Measurements from ENCODE around the gene ZFP69B. TPM values are rescaled to one million over a fixed set of nuclear protein-coding genes. Genes with fewer than 3 reads are reported as not detected.

ZFP69B gene
- total and polyA plus RNA-seq, 10 of the 15 experiments (the other 5 are each of a cell fraction or from before 2014, with no cell fraction given), result 1.3 to 5.7 (median 3.4) TPM

DNA sequence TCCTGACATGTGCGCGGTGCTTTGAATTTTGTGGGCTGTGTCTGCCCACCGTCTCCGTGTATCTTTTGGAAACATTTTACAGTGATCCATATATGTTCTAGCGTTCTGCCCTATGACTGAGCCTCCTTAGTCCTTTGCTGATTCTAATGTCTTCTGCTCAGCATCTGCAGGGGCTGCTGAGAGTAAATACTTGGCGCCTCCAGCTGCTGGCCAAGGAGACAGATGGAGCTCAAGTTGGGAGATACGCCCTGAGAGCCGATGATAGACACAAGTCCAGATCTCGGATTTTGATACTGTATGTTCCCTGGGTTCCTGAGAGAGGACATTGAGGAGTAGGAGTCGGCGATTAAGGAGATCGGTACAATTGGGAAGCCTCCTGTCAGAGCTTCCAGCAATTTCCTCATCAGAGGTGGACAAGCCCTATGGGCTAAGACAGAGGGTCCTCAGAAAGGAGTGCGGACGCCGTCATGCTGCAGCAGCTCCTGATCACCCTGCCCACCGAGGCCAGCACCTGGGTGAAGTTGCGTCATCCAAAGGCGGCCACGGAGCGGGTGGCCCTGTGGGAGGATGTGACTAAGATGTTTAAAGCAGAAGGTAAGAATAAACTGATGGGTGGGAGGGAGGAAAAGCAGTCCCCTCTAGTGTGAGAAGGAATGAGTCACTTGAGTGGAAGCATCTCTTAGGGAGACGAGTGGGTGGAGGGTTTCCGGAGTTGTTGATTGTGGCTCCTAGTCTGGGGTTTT is 390 bp downstream of the ZFP69B start (continued):
- TF ChIP-seq, protein P1, sequence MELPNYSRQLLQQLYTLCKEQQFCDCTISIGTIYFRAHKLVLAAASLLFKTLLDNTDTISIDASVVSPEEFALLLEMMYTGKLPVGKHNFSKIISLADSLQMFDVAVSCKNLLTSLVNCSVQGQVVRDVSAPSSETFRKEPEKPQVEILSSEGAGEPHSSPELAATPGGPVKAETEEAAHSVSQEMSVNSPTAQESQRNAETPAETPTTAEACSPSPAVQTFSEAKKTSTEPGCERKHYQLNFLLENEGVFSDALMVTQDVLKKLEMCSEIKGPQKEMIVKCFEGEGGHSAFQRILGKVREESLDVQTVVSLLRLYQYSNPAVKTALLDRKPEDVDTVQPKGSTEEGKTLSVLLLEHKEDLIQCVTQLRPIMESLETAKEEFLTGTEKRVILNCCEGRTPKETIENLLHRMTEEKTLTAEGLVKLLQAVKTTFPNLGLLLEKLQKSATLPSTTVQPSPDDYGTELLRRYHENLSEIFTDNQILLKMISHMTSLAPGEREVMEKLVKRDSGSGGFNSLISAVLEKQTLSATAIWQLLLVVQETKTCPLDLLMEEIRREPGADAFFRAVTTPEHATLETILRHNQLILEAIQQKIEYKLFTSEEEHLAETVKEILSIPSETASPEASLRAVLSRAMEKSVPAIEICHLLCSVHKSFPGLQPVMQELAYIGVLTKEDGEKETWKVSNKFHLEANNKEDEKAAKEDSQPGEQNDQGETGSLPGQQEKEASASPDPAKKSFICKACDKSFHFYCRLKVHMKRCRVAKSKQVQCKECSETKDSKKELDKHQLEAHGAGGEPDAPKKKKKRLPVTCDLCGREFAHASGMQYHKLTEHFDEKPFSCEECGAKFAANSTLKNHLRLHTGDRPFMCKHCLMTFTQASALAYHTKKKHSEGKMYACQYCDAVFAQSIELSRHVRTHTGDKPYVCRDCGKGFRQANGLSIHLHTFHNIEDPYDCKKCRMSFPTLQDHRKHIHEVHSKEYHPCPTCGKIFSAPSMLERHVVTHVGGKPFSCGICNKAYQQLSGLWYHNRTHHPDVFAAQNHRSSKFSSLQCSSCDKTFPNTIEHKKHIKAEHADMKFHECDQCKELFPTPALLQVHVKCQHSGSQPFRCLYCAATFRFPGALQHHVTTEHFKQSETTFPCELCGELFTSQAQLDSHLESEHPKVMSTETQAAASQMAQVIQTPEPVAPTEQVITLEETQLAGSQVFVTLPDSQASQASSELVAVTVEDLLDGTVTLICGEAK (IDR thresholded peaks at IDR 0.05; ENCODE audit: borderline replicate concordance), result no peak; the same call in 1 of the 2 replicates
- TF ChIP-seq NFIC (IDR thresholded peaks at IDR 0.05; ENCODE audit: low read depth, low read length) (peak; percentile 88), JUND (IDR thresholded peaks at IDR 0.05; ENCODE audit: low read depth, low read length) (0 out of 2 replicates have a peak, but pooled peaks have one; percentile 27), NRF1 (conservative IDR thresholded peaks at IDR 0.05; ENCODE audit: low read depth, low read length) (no peak), RAD21 (IDR thresholded peaks at IDR 0.05; ENCODE audit: insufficient read depth, low read depth, low read length) (no peak)

DNA sequence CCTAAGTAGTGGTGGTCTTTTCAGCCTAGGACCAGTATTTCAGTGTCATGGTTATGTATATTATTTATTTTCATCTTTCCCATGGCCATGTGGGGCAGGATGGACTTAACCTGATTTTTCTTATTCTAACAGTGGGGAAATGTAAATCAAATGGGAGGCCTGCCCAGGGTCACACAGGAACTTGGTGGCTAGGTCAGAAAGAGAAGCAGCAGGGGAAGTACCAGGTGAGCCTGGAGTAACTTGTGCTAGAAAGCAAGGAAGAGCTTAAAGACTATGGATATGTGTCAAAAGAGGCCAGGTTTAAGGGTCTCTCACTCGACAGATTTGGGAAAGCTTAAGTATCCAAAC is 936 bp downstream of the ZFP69B start:
- peak overlapping the region; percentile 83 for H3K27ac ChIP-seq (ENCODE audit: control insufficient read depth, insufficient read depth)
- peak; percentile 30 for ATAC-seq
- H3K9ac ChIP-seq (ENCODE audit: control insufficient read depth, insufficient read depth, low read length), result peak overlapping the region; percentile 77
- peak overlapping the region; percentile 81 for H3K4me2 ChIP-seq (ENCODE audit: control insufficient read depth, insufficient read depth)
- FAIRE-seq, result no peak
- no peaks in the 10 kb centered on the region for H4K20me1 ChIP-seq (ENCODE audit: control insufficient read depth, insufficient read depth)
- 53% methylated on average over 1 of the region's 1 CpG for WGBS (ENCODE audit: insufficient coverage, insufficient replicate concordance, low lambda C conversion rate, missing lambda C conversion rate)
- SMC1A ChIA-PET (ENCODE audit: uncharacterized antibody, unreplicated experiment), result interaction anchor here (0.6 to 2.7 kb wide), 5 partner anchors 18 to 614 kb away, joined by 3 to 9 read pairs (median 3); partner anchors contain the start of gene EXO5
- RAD21 ChIA-PET (ENCODE audit: unreplicated experiment), result interaction anchor here (0.7 to 1.1 kb wide), 4 partner anchors 53 to 299 kb away, joined by 3 to 7 read pairs (median 4); no protein-coding TSS in a partner anchor
- intact Hi-C loops (cut with micrococcal nuclease; ENCODE audit: unreplicated experiment) (no loop called here), in situ Hi-C loops (cut with MboI) (no loop called here)
- DNase-seq (ENCODE audit: low read depth, low spot score), result no peak
- POLR2A ChIA-PET, result interaction anchor here (0.5 to 1.0 kb wide), 5 partner anchors 73 to 392 kb away, joined by 3 to 5 read pairs (median 3); partner anchors contain the start of gene ZNF684
- CTCF ChIA-PET, result interaction anchor here (0.6 to 5.8 kb wide), 6 partner anchors 12 to 380 kb away, joined by 3 to 36 read pairs (median 6); no protein-coding TSS in a partner anchor
- H2AFZ ChIP-seq (ENCODE audit: control insufficient read depth, low read depth, low read length), result peak overlapping the region; percentile 96
- H3K4me3 ChIP-seq, result peak overlapping the region; percentile 63
- peaks cover 21% of the 10 kb centered on the region for H3K9me3 ChIP-seq (replicated peaks; ENCODE audit: control insufficient read depth, insufficient read depth, low read length)
- no peaks in the 10 kb centered on the region for H3K79me2 ChIP-seq (ENCODE audit: control insufficient read depth, insufficient read depth, low read length)
- H3K4me1 ChIP-seq (ENCODE audit: control insufficient read depth, insufficient read depth, low read length), result no peaks in the 10 kb centered on the region
- no TSS peak for BruUV-seq (replicated peaks)
- H3K27me3 ChIP-seq (replicated peaks in 1 of 2; ENCODE audit: control insufficient read depth in 2 of 2, insufficient read depth in 2 of 2, low read length in 1 of 2), result no peaks in the 10 kb centered on the region
- no peaks in the 10 kb centered on the region for H3K36me3 ChIP-seq (ENCODE audit: control insufficient read depth in 2 of 2, insufficient read depth in 2 of 2, low read length in 1 of 2)
- TF ChIP-seq IKZF1 (conservative IDR thresholded peaks at IDR 0.05), result 0 out of 2 replicates have a peak, but pooled peaks have one; percentile 1
- no peak for TF ChIP-seq SMC3 (IDR thresholded peaks at IDR 0.05; ENCODE audit: borderline replicate concordance, low read length)
- no peak for TF ChIP-seq HDAC6 (IDR thresholded peaks at IDR 0.05; ENCODE audit: unreplicated experiment)
- no peak for TF ChIP-seq RAD21 (IDR thresholded peaks at IDR 0.05; ENCODE audit: insufficient read depth, low read depth, low read length)
- no peak for TF ChIP-seq MYC (IDR thresholded peaks at IDR 0.05; ENCODE audit: insufficient read depth, insufficient read length, insufficient replicate concordance, low read length, severe bottlenecking)
- no peak for TF ChIP-seq CBX3 (IDR thresholded peaks at IDR 0.05; ENCODE audit: borderline replicate concordance, low read depth)
- TF ChIP-seq EP300 (IDR thresholded peaks at IDR 0.05; ENCODE audit: borderline replicate concordance in 1 of 2, control insufficient read depth in 1 of 2, low read depth in 2 of 2, low read length in 2 of 2), result no peak
- TF ChIP-seq, protein P2, sequence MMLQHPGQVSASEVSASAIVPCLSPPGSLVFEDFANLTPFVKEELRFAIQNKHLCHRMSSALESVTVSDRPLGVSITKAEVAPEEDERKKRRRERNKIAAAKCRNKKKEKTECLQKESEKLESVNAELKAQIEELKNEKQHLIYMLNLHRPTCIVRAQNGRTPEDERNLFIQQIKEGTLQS (IDR thresholded peaks at IDR 0.05; ENCODE audit: borderline replicate concordance, extremely low read depth, low read depth, low read length), result no peak
- TF ChIP-seq, protein P3, sequence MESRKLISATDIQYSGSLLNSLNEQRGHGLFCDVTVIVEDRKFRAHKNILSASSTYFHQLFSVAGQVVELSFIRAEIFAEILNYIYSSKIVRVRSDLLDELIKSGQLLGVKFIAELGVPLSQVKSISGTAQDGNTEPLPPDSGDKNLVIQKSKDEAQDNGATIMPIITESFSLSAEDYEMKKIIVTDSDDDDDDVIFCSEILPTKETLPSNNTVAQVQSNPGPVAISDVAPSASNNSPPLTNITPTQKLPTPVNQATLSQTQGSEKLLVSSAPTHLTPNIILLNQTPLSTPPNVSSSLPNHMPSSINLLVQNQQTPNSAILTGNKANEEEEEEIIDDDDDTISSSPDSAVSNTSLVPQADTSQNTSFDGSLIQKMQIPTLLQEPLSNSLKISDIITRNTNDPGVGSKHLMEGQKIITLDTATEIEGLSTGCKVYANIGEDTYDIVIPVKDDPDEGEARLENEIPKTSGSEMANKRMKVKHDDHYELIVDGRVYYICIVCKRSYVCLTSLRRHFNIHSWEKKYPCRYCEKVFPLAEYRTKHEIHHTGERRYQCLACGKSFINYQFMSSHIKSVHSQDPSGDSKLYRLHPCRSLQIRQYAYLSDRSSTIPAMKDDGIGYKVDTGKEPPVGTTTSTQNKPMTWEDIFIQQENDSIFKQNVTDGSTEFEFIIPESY (IDR thresholded peaks at IDR 0.05), result no peak

Data from GM12878 (cell line).